ENCODE data around the gene INPP5D. TPM values are rescaled to one million over a fixed set of nuclear protein-coding genes. Genes with fewer than 3 reads are reported as not detected.
"Not testable (repeated sequence)": the region's sequence is repeated elsewhere in the genome, so short reads cannot be mapped to it uniquely, and the experiment has no call there.

INPP5D gene
- total RNA-seq, 1 donor from 2014 or later, result 0.28 TPM

- no peak overlapping the region for H3K27ac Mint-ChIP-seq (ENCODE audit: unreplicated experiment)
- no peak for DNase-seq (ENCODE audit: low read depth, low spot score)
- TF ChIP-seq CTCF (conservative IDR thresholded peaks at IDR 0.05), result no peak
- no peaks in the 10 kb centered on the region for H3K36me3 Mint-ChIP-seq (ENCODE audit: low read depth)
- peaks cover 45% of the 10 kb centered on the region for H3K27me3 Mint-ChIP-seq (ENCODE audit: low read depth)
- H3K9me3 Mint-ChIP-seq, result no peaks in the 10 kb centered on the region
- H3K4me1 Mint-ChIP-seq, result peaks cover 7% of the 10 kb centered on the region
- no peak overlapping the region for H3K4me3 Mint-ChIP-seq
Observed at GRCh38 chr2:233047206-233047605, 12.9 kb upstream of the INPP5D start.

GRCh38 chr2:233047667-233048066 is 12.5 kb upstream of the INPP5D start:
- Mint-ChIP-seq H3K9me3 (no peaks in the 10 kb centered on the region), H3K27me3 (ENCODE audit: low read depth) (peaks cover 49% of the 10 kb centered on the region), H3K4me3 (no peak overlapping the region)

GRCh38 chr2:233048569-233049193 is 11.5 kb upstream of the INPP5D start:
- Mint-ChIP-seq H3K9me3 (no peaks in the 10 kb centered on the region), H3K27me3 (ENCODE audit: low read depth) (peaks cover 59% of the 10 kb centered on the region), H3K36me3 (ENCODE audit: low read depth) (no peaks in the 10 kb centered on the region), H3K4me3 (no peak overlapping the region), H3K4me1 (peaks cover 7% of the 10 kb centered on the region), H3K27ac (ENCODE audit: unreplicated experiment) (no peak overlapping the region)
- no peak for TF ChIP-seq CTCF (conservative IDR thresholded peaks at IDR 0.05)
- no peak for DNase-seq (ENCODE audit: low read depth, low spot score)

More at GRCh38 chr2:233047667-233048066, 12.5 kb upstream of the INPP5D start:
- no peak for TF ChIP-seq CTCF (conservative IDR thresholded peaks at IDR 0.05)
- peaks cover 7% of the 10 kb centered on the region for H3K4me1 Mint-ChIP-seq
- H3K27ac Mint-ChIP-seq (ENCODE audit: unreplicated experiment), result no peak overlapping the region
- H3K36me3 Mint-ChIP-seq (ENCODE audit: low read depth), result no peaks in the 10 kb centered on the region
- DNase-seq (ENCODE audit: low read depth, low spot score), result no peak

GRCh38 chr2:233049194-233049761 is 10.9 kb upstream of the INPP5D start:
- no peak for TF ChIP-seq CTCF (conservative IDR thresholded peaks at IDR 0.05)
- no peak overlapping the region for H3K27ac Mint-ChIP-seq (ENCODE audit: unreplicated experiment)
- H3K4me3 Mint-ChIP-seq, result no peak overlapping the region
- peaks cover 65% of the 10 kb centered on the region for H3K27me3 Mint-ChIP-seq (ENCODE audit: low read depth)
- H3K9me3 Mint-ChIP-seq, result no peaks in the 10 kb centered on the region
- DNase-seq (ENCODE audit: low read depth, low spot score), result no peak
- peaks cover 10% of the 10 kb centered on the region for H3K4me1 Mint-ChIP-seq
- no peaks in the 10 kb centered on the region for H3K36me3 Mint-ChIP-seq (ENCODE audit: low read depth)

GRCh38 chr2:233051241-233052149 is 8.6 kb upstream of the INPP5D start:
- H3K27ac Mint-ChIP-seq (ENCODE audit: unreplicated experiment), result no peak overlapping the region
- peaks cover 10% of the 10 kb centered on the region for H3K4me1 Mint-ChIP-seq
- no peaks in the 10 kb centered on the region for H3K9me3 Mint-ChIP-seq
- TF ChIP-seq CTCF (conservative IDR thresholded peaks at IDR 0.05), result no peak
- no peak for DNase-seq (ENCODE audit: low read depth, low spot score)
- no peak overlapping the region for H3K4me3 Mint-ChIP-seq
- H3K36me3 Mint-ChIP-seq (ENCODE audit: low read depth), result no peaks in the 10 kb centered on the region
- peaks cover 81% of the 10 kb centered on the region for H3K27me3 Mint-ChIP-seq (ENCODE audit: low read depth)

GRCh38 chr2:233052517-233052916 is 7.6 kb upstream of the INPP5D start:
- H3K9me3 Mint-ChIP-seq; H3K4me3 Mint-ChIP-seq; H3K36me3 Mint-ChIP-seq (ENCODE audit: low read depth); H3K27ac Mint-ChIP-seq (ENCODE audit: unreplicated experiment); DNase-seq (ENCODE audit: low read depth, low spot score): not testable (repeated sequence)
- Mint-ChIP-seq H3K27me3 (ENCODE audit: low read depth) (peaks cover 80% of the 10 kb centered on the region), H3K4me1 (peaks cover 10% of the 10 kb centered on the region)

Measured in neural crest cell (in vitro differentiated cells).